Measurements from ENCODE around the gene CRIP3. TPM values are rescaled to one million over a fixed set of nuclear protein-coding genes. Genes with fewer than 3 reads are reported as not detected.

The CRIP3 gene
- total RNA-seq, 2 donors from 2014 or later = not detected

GRCh38 chr6:43258180-43258579, 50.4 kb downstream of the CRIP3 start:
- no peak overlapping the region for H3K27ac ChIP-seq
- intact Hi-C loops (cut with DNase I) = loop anchor here (10.0 kb wide), 2 partner anchors 77 to 247 kb away; no protein-coding TSS in a partner anchor
- WGBS, 2 donors = 41 to 62% methylated on average over 4 of the region's 4 CpGs
- no peaks in the 10 kb centered on the region for H3K9me3 ChIP-seq
- H3K36me3 ChIP-seq (replicated peaks in 1 of 2; ENCODE audit: insufficient read depth in 1 of 2, low read depth in 2 of 2) = no peaks in the 10 kb centered on the region
- no peaks in the 10 kb centered on the region for H3K27me3 ChIP-seq
- H3K4me3 ChIP-seq = no peak overlapping the region
- DNase-seq (no peak), ATAC-seq (no peak)
- no peaks in the 10 kb centered on the region for H3K4me1 ChIP-seq
- no peak for TF ChIP-seq POLR2A (IDR thresholded peaks at IDR 0.05)
- no peak for TF ChIP-seq CTCF (IDR thresholded peaks at IDR 0.05)

GRCh38 chr6:43257367-43258145, 51.1 kb downstream of the CRIP3 start:
- Histone ChIP-seq H3K4me1 (no peaks in the 10 kb centered on the region), H3K27me3 (no peaks in the 10 kb centered on the region), H3K36me3 (replicated peaks in 1 of 2; ENCODE audit: insufficient read depth in 1 of 2, low read depth in 2 of 2) (no peaks in the 10 kb centered on the region), H3K9me3 (no peaks in the 10 kb centered on the region), H3K4me3 (no peak overlapping the region), H3K27ac (no peak overlapping the region)
- WGBS, 2 donors = 61 to 76% methylated on average over 11 to 12 of the region's 12 CpGs
- TF ChIP-seq CTCF (IDR thresholded peaks at IDR 0.05) (no peak), POLR2A (IDR thresholded peaks at IDR 0.05) (no peak)
- ATAC-seq (no peak), DNase-seq (no peak)
- intact Hi-C loops (cut with DNase I) = loop anchor here (10.0 kb wide), 2 partner anchors 77 to 247 kb away; no protein-coding TSS in a partner anchor

GRCh38 chr6:43256670-43257366, 51.8 kb downstream of the CRIP3 start:
- 77 to 83% methylated on average over 7 to 9 of the region's 9 CpGs for WGBS, 2 donors
- no peaks in the 10 kb centered on the region for H3K36me3 ChIP-seq (replicated peaks in 1 of 2; ENCODE audit: insufficient read depth in 1 of 2, low read depth in 2 of 2)
- no peak for ATAC-seq
- no peaks in the 10 kb centered on the region for H3K27me3 ChIP-seq
- no peak for TF ChIP-seq POLR2A (IDR thresholded peaks at IDR 0.05)
- TF ChIP-seq CTCF (IDR thresholded peaks at IDR 0.05) = no peak
- H3K4me3 ChIP-seq = no peak overlapping the region
- no peaks in the 10 kb centered on the region for H3K9me3 ChIP-seq
- H3K4me1 ChIP-seq = no peaks in the 10 kb centered on the region
- no peak for DNase-seq
- intact Hi-C loops (cut with DNase I) = loop anchor here (10.0 kb wide), 2 partner anchors 78 to 248 kb away; no protein-coding TSS in a partner anchor
- no peak overlapping the region for H3K27ac ChIP-seq

Small RNA genes within 50 kb of the gene (small RNA-seq; reads per million reads assigned to genes)
- gene RPL12P47 = not detected

Other genes starting within 250 kb of the CRIP3 start
- 10 to 100 TPM; 13.5 to 15.2 TPM for gene MRPL2, start 249.4 kb downstream of the CRIP3 start, total RNA-seq
- 10 to 100 TPM; 19.8 to 33.5 TPM for gene KLC4, start 249.2 kb downstream of the CRIP3 start, total RNA-seq
- 10 to 100 TPM; 26.4 to 28.0 TPM for gene PTK7, start 232.5 kb downstream of the CRIP3 start, total RNA-seq
- 10 to 100 TPM; 12.7 to 30.7 TPM for gene SRF, start 137.6 kb downstream of the CRIP3 start, total RNA-seq
- 10 to 100 TPM; 34.8 to 84.4 TPM for gene CUL9, start 126.6 kb downstream of the CRIP3 start, total RNA-seq
- gene DNPH1, start 79.3 kb downstream of the CRIP3 start, total RNA-seq = 100 to 1,000 TPM in 1 of 2 donors, 10 to 100 TPM in 1; 94.2 to 119 TPM
- gene TTBK1, start 65.3 kb downstream of the CRIP3 start, total RNA-seq = under 1 TPM; 0.26 to 0.33 TPM
- gene SLC22A7, start 10.6 kb downstream of the CRIP3 start, total RNA-seq = not detected
- 10 to 100 TPM; 14.0 to 14.5 TPM for gene ZNF318, start 60.8 kb upstream of the CRIP3 start, total RNA-seq
- 10 to 100 TPM; 17.1 to 44.5 TPM for gene ABCC10, start 118.7 kb upstream of the CRIP3 start, total RNA-seq
- gene DLK2, start 146.7 kb upstream of the CRIP3 start, total RNA-seq = not detected
- 10 to 100 TPM; 16.9 to 47.5 TPM for gene TJAP1, start 168.7 kb upstream of the CRIP3 start, total RNA-seq
- not detected for gene LRRC73, start 201.5 kb upstream of the CRIP3 start, total RNA-seq
- 100 to 1,000 TPM in 1 of 2 donors, 10 to 100 TPM in 1; 79.4 to 122 TPM for gene YIPF3, start 208.1 kb upstream of the CRIP3 start, total RNA-seq
- 10 to 100 TPM; 19.1 to 20.2 TPM for gene POLR1C, start 208.3 kb upstream of the CRIP3 start, total RNA-seq